H1 (cell line): ENCODE data around the gene NAPA. TPM values are rescaled to one million over a fixed set of nuclear protein-coding genes. Genes with fewer than 3 reads are reported as not detected.

Experiments
- CTCF ChIA-PET: fragments of 300-600 bp; sonication (Branson Sonifier 250); formaldehyde crosslinking; loops from one replicate; lab custom pipeline; 2021; ENCODE audit not compliant: partially characterized antibody; lab: Charles Lee
- POLR2A ChIA-PET: fragments of 300-600 bp; sonication (Branson Sonifier 250); formaldehyde crosslinking; loops from one replicate; lab custom pipeline; 2021; ENCODE audit warnings: inconsistent platforms; ENCODE audit not compliant: partially characterized antibody; lab: Charles Lee
- DNase-seq, 2 experiments: peaks; one replicate each; pipeline versions ENCODE4 v3.0.0 to v3.0.0-alpha.2; 2010 to 2022; ENCODE audit warnings: low spot score in 2 of 2, low read depth in 1 of 2, mixed read lengths in 1 of 2
- FAIRE-seq: peaks from 2 replicates; lab custom pipeline; 2011; peaks lifted over from hg19 to GRCh38; lab: Jason Lieb, UNC
- H2AFZ ChIP-seq: 2 replicates; pipeline ENCODE4 v1.8.1; 2012; ENCODE audit warnings: low read length, inconsistent platforms
- H2AK5ac ChIP-seq: 2 replicates; pipeline ENCODE4 v1.6.1; 2013; ENCODE audit warnings: low read depth, low read length
- H2BK120ac ChIP-seq: replicated peaks from 2 replicates; pipeline ENCODE3; 2013; ENCODE audit warnings: low read depth, low read length, inconsistent platforms
- H2BK12ac ChIP-seq: 2 replicates; pipeline ENCODE4 v1.6.1; 2013; ENCODE audit warnings: low read depth, low read length
- H2BK15ac ChIP-seq: 2 replicates; pipeline ENCODE4 v1.6.1; 2013; ENCODE audit warnings: low read length
- H2BK20ac ChIP-seq: 2 replicates; pipeline ENCODE4 v1.6.1; 2013; ENCODE audit warnings: low read length
- H2BK5ac ChIP-seq: 2 replicates; pipeline ENCODE4 v1.6.1; 2013; ENCODE audit warnings: low read depth, low read length
- H3K14ac ChIP-seq: 2 replicates; pipeline ENCODE4 v1.6.1; 2013; ENCODE audit warnings: inconsistent platforms; ENCODE audit not compliant: insufficient read length
- H3K18ac ChIP-seq: 2 replicates; pipeline ENCODE4 v1.6.1; 2013; ENCODE audit warnings: low read length; ENCODE audit errors: extremely low read depth
- H3K23ac ChIP-seq: 2 replicates; pipeline ENCODE4 v1.6.1; 2013; ENCODE audit warnings: inconsistent platforms; ENCODE audit not compliant: insufficient read length
- H3K23me2 ChIP-seq: 2 replicates; pipeline ENCODE4 v1.6.1; 2013; ENCODE audit warnings: low read depth, low read length
- H3K27ac ChIP-seq: 2 replicates; pipeline ENCODE4 v1.6.1; 2011; ENCODE audit warnings: low read depth, low read length, inconsistent platforms
- H3K27me3 ChIP-seq, 4 experiments: replicated peaks in 1 of 4; 1 replicate in 1 of 4; 2 replicates in 3 of 4; pipeline versions ENCODE4 v1.6.1 to v1.8.1; 2011 to 2013; ENCODE audit warnings: low read length in 3 of 4, mild to moderate bottlenecking in 3 of 4, inconsistent platforms in 2 of 4, mixed read lengths in 2 of 4, moderate library complexity in 1 of 4; ENCODE audit not compliant: control insufficient read depth in 3 of 4, insufficient read depth in 3 of 4; ENCODE audit errors: extremely low read depth in 1 of 4
- H3K36me3 ChIP-seq, 4 experiments: 2 replicates each; pipeline versions ENCODE4 v1.6.1 to v1.8.1; 2011 to 2013; ENCODE audit warnings: mild to moderate bottlenecking in 4 of 4, low read length in 3 of 4, moderate library complexity in 2 of 4, control low read depth in 1 of 4, inconsistent platforms in 1 of 4; ENCODE audit not compliant: insufficient read depth in 4 of 4, control insufficient read depth in 2 of 4
- H3K4ac ChIP-seq: replicated peaks from 2 replicates; pipeline ENCODE3; 2013; ENCODE audit warnings: low read length, low read depth, mixed read lengths, inconsistent platforms; ENCODE audit not compliant: insufficient read length
- H3K4me1 ChIP-seq, 4 experiments: replicated peaks in 1 of 4; 1 replicate in 1 of 4; 2 replicates in 3 of 4; pipeline versions ENCODE4 v1.6.1 to v1.8.1; 2011 to 2013; ENCODE audit warnings: low read length in 3 of 4, inconsistent platforms in 2 of 4, mixed read lengths in 1 of 4; ENCODE audit not compliant: insufficient read depth in 4 of 4, control insufficient read depth in 3 of 4
- H3K4me2 ChIP-seq, 2 experiments: 2 replicates each; pipeline versions ENCODE4 v1.6.1 to v1.8.1; 2011 to 2013; ENCODE audit warnings: low read depth in 2 of 2, low read length in 2 of 2, control low read depth in 1 of 2, inconsistent platforms in 1 of 2, mild to moderate bottlenecking in 1 of 2; ENCODE audit not compliant: insufficient read depth in 1 of 2
- H3K4me3 ChIP-seq, 4 experiments: fragments of 200-600, 300-600 bp in 1 of 4; sonication (generic), shearing (Covaris generic), sonication (Bioruptor Twin) in 1 of 4; 2 replicates each; pipeline versions ENCODE4 v1.5.1 to v1.8.1; 2011 to 2016; ENCODE audit warnings: low read length in 4 of 4, low read depth in 3 of 4, control low read depth in 2 of 4, inconsistent platforms in 2 of 4, mild to moderate bottlenecking in 2 of 4, mixed read lengths in 1 of 4, moderate library complexity in 1 of 4; ENCODE audit not compliant: insufficient read depth in 2 of 4; ENCODE audit errors: extremely low read depth in 1 of 4
- H3K56ac ChIP-seq: replicated peaks from 2 replicates; pipeline ENCODE3; 2013; ENCODE audit warnings: low read depth, mild to moderate bottlenecking, mixed read lengths, low read length, inconsistent platforms; ENCODE audit not compliant: insufficient read length
- H3K79me1 ChIP-seq: 2 replicates; pipeline ENCODE4 v1.6.1; 2013; ENCODE audit warnings: low read depth, low read length, control low read depth
- H3K79me2 ChIP-seq, 2 experiments: 2 replicates each; pipeline versions ENCODE4 v1.6.1 to v1.8.1; 2012 to 2013; ENCODE audit warnings: low read length in 2 of 2, mild to moderate bottlenecking in 2 of 2, inconsistent platforms in 1 of 2; ENCODE audit not compliant: insufficient read depth in 2 of 2, control insufficient read depth in 1 of 2
- H3K9ac ChIP-seq, 4 experiments: replicated peaks in 1 of 4; 1 replicate in 1 of 4; 2 replicates in 3 of 4; pipeline versions ENCODE4 v1.6.1 to v1.8.1; 2011 to 2013; ENCODE audit warnings: low read depth in 3 of 4, low read length in 3 of 4, control low read depth in 2 of 4, mild to moderate bottlenecking in 2 of 4, moderate library complexity in 2 of 4, inconsistent platforms in 1 of 4; ENCODE audit errors: extremely low read depth in 1 of 4
- H3K9me3 ChIP-seq, 2 experiments: 2 replicates each; pipeline versions ENCODE4 v1.6.1 to v1.8.1; 2012 to 2013; ENCODE audit warnings: mild to moderate bottlenecking in 2 of 2, moderate library complexity in 2 of 2, control low read depth in 1 of 2, inconsistent platforms in 1 of 2, low read depth in 1 of 2, low read length in 1 of 2, mixed read lengths in 1 of 2; ENCODE audit not compliant: insufficient read depth in 2 of 2
- H4K20me1 ChIP-seq, 2 experiments: replicated peaks in 1 of 2; 2 replicates each; pipeline versions ENCODE3 to v1.8.1; 2011 to 2013; ENCODE audit warnings: inconsistent platforms in 2 of 2, low read length in 2 of 2, mild to moderate bottlenecking in 1 of 2; ENCODE audit not compliant: insufficient read depth in 2 of 2, control insufficient read depth in 1 of 2
- H4K5ac ChIP-seq: 2 replicates; pipeline ENCODE4 v1.6.1; 2013; ENCODE audit warnings: low read length, low read depth, mixed read lengths, inconsistent platforms; ENCODE audit not compliant: insufficient read length
- H4K8ac ChIP-seq: 2 replicates; pipeline ENCODE4 v1.8.0; 2013; ENCODE audit warnings: mild to moderate bottlenecking, moderate library complexity, low read length, inconsistent platforms; ENCODE audit not compliant: insufficient read depth; ENCODE audit errors: extremely low read depth
- H4K91ac ChIP-seq: replicated peaks from 2 replicates; pipeline ENCODE3; 2013; ENCODE audit warnings: low read length, mixed read lengths, inconsistent platforms; ENCODE audit not compliant: insufficient read length
- CHD1 ChIP-seq: IDR thresholded peaks from 2 replicates; pipeline ENCODE4 v1.6.1; 2012; ENCODE audit warnings: low read depth, low read length, improper control_type of control experiment
- CTBP2 ChIP-seq: IDR thresholded peaks from 2 replicates; pipeline ENCODE4 v1.7.0; 2011; ENCODE audit warnings: borderline replicate concordance, mild to moderate bottlenecking, moderate library complexity, mixed read lengths, low read length; ENCODE audit not compliant: insufficient read depth, insufficient read length
- FOSL1 ChIP-seq: IDR thresholded peaks from 2 replicates; pipeline ENCODE4 v1.6.1; 2011; ENCODE audit warnings: mild to moderate bottlenecking, low read depth, low read length, moderate library complexity; ENCODE audit not compliant: insufficient read depth
- GTF2F1 ChIP-seq: IDR thresholded peaks from 2 replicates; pipeline ENCODE4 v1.6.1; 2012; ENCODE audit warnings: low read depth, low read length, improper control_type of control experiment, borderline replicate concordance
- KDM4A ChIP-seq: IDR thresholded peaks from one replicate; pipeline ENCODE4 v1.7.1; 2012; ENCODE audit warnings: low read depth, mild to moderate bottlenecking, moderate library complexity, low read length, inconsistent platforms; ENCODE audit not compliant: severe bottlenecking
- KDM5A ChIP-seq: fragments of 200-600 bp; IDR thresholded peaks from 2 replicates; pipeline ENCODE4 v1.7.1; 2012; ENCODE audit warnings: mild to moderate bottlenecking, low read length, inconsistent platforms, mixed read lengths
- MAFK ChIP-seq: IDR thresholded peaks from 2 replicates; pipeline ENCODE4 v1.6.1; 2012; ENCODE audit warnings: low read depth, mild to moderate bottlenecking, improper control_type of control experiment, low read length
- POLR2AphosphoS5 ChIP-seq: IDR thresholded peaks from 2 replicates; pipeline ENCODE4 v1.6.1; 2011; ENCODE audit warnings: low read depth, low read length
- SAP30 ChIP-seq: fragments of 300-600 bp; sonication (generic); IDR thresholded peaks from 2 replicates; pipeline ENCODE4 v1.7.1; 2012; ENCODE audit warnings: low read length, moderate library complexity, mild to moderate bottlenecking, inconsistent platforms; ENCODE audit not compliant: insufficient read depth, insufficient replicate concordance
- SIN3A ChIP-seq, 2 experiments: IDR thresholded peaks in 1 of 2; conservative IDR thresholded peaks in 1 of 2; 2 replicates each; pipeline ENCODE4 v1.6.1; 2011 to 2012; ENCODE audit warnings: low read length in 2 of 2, improper control_type of control experiment in 1 of 2, low read depth in 1 of 2, mild to moderate bottlenecking in 1 of 2
- SIRT6 ChIP-seq: IDR thresholded peaks from one replicate; pipeline ENCODE4 v1.7.1; 2012; ENCODE audit warnings: low read length, inconsistent platforms
- SP2 ChIP-seq: IDR thresholded peaks from 2 replicates; pipeline ENCODE4 v1.6.1; 2012; ENCODE audit warnings: mild to moderate bottlenecking, low read length, inconsistent platforms
- SRF ChIP-seq: IDR thresholded peaks from 2 replicates; pipeline ENCODE4 v1.6.1; 2011; ENCODE audit warnings: mild to moderate bottlenecking, low read depth, low read length, moderate library complexity
- TBP ChIP-seq: IDR thresholded peaks from 2 replicates; pipeline ENCODE4 v1.6.1; 2011; ENCODE audit warnings: low read depth, low read length, improper control_type of control experiment
- WGBS, 2 experiments: shearing (Covaris generic) in 1 of 2; methylation state at CpG; one replicate each; pipeline versions ENCODE4 v1.1.6 to v1.1.7; 2013 to 2015; ENCODE audit warnings: low lambda C conversion rate in 2 of 2, mixed read lengths in 2 of 2, inconsistent platforms in 1 of 2, low coverage in 1 of 2, missing lambda C conversion rate in 1 of 2; ENCODE audit not compliant: insufficient replicate concordance in 2 of 2, insufficient coverage in 1 of 2, insufficient read length in 1 of 2; ENCODE audit errors: extremely low coverage in 1 of 2, missing lambda C conversion rate in 1 of 2; 5-methylcytosine and 5-hydroxymethylcytosine counted together
- polyA plus RNA-seq, 7 experiments: library from polyadenylated mRNA; depleted of rRNA in 3 of 7; stranded (reverse) in 5 of 7; unstranded in 2 of 7; fragments of >200 nt in 5 of 7; fragments of 200-250 nt in 2 of 7; gene quantifications; 1 replicate in 5 of 7; 2 replicates in 1 of 7; 4 replicates in 1 of 7; pipeline versions ENCODE4 v1.2.1 to v1.2.3, GENCODE V29; 2011 to 2013; ENCODE audit warnings: missing spikeins in 2 of 7, mixed read lengths in 2 of 7
- total RNA-seq: library from RNA; stranded (reverse); fragmentation: NEBNext Ultra II Directional; extraction: Animal tissue kit (Norgen Biotek cat#: 25700); gene quantifications from 2 replicates; pipeline ENCODE4 v1.2.1, GENCODE V29; 2021

NAPA gene
- total and polyA plus RNA-seq, 2 of the 8 experiments (the other 6 are each of a cell fraction or from before 2014, with no cell fraction given), result 58.5 to 78.2 TPM

DNA sequence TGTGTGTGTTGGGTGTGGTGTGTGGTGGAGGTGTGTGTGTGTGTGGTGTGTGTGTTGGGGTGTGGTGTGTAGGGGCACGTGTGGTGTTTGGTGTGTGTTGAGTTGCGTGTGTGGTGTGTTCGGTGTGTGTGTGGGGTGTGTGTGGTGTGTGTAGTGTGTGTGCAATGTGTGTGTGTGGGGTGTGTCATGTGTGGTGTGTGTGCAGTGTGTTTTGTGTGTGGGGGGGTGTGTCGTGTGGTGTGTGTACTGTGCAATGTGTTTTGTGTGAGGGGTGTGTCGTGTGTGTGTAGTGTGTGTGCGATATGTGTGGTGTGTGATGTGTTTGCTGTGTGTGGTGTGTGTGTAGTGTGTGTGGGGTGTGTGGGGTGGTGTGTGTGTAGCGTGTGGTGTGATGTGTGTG lies 24.8 kb downstream of the NAPA start:
- Histone ChIP-seq H2BK5ac (peak overlapping the region; percentile 79; the same call in 1 of the 2 replicates), H3K4ac (no peak overlapping the region), H4K8ac (no peak overlapping the region), H3K9ac (no peak overlapping the region), H2BK120ac (no peak overlapping the region), H3K79me2 (no peaks in the 10 kb centered on the region), H2BK15ac (no peak overlapping the region), H2AFZ (no peak overlapping the region), H3K4me1 (peaks cover 0 to 4% (median 1%) of the 10 kb centered on the region in 4 experiments; a peak in 2 of 7 replicates), H2AK5ac (no peak overlapping the region), H3K4me3 (no peak overlapping the region), H4K91ac (peak overlapping the region; percentile 89), H3K9me3 (no peaks in the 10 kb centered on the region), H4K20me1 (peaks cover 0 to 11% of the 10 kb centered on the region in 2 experiments), H3K4me2 (no peak overlapping the region), H3K27ac (no peak overlapping the region; the same call in 1 of the 2 replicates), H3K14ac (no peak overlapping the region), H3K23ac (no peak overlapping the region), H2BK12ac (peak overlapping the region; percentile 53; the same call in 1 of the 2 replicates), H2BK20ac (0 out of 2 replicates have a peak overlapping the region, but pooled peaks have one; percentile 3), H3K23me2 (peaks cover 6% of the 10 kb centered on the region; the same call in 1 of the 2 replicates), H3K79me1 (no peaks in the 10 kb centered on the region), H3K56ac (peak overlapping the region; percentile 86), H3K36me3 (peaks cover 3 to 10% (median 5%) of the 10 kb centered on the region in 4 experiments; a peak in 4 of 8 replicates), H3K27me3 (no peaks in the 10 kb centered on the region), H4K5ac (no peak overlapping the region), H3K18ac (no peak overlapping the region)
- CTCF ChIA-PET, result interaction anchor here (2.5 kb wide), 1 partner anchor 53 kb away, joined by 8 read pairs; no protein-coding TSS in a partner anchor
- WGBS, 2 experiments, result 91 to 100% methylated on average over 2 to 7 of the region's 7 CpGs
- DNase-seq, result no peak
- POLR2A ChIA-PET, result interaction anchor here (1.0 to 2.0 kb wide), 2 partner anchors 11 to 17 kb away, joined by 8 read pairs; no protein-coding TSS in a partner anchor
- no peak for FAIRE-seq
- TF ChIP-seq KDM5A (no peak), CTBP2 (no peak), MAFK (no peak), POLR2AphosphoS5 (no peak), CHD1 (no peak), KDM4A (no peak), GTF2F1 (no peak), SAP30 (no peak), SP2 (no peak), SRF (no peak), FOSL1 (no peak), SIRT6 (no peak), TBP (no peak), SIN3A (conservative IDR thresholded peaks at IDR 0.05 in 1 of 2, IDR thresholded peaks at IDR 0.05 in 1 of 2; ENCODE audit: low read depth in 1 of 2, low read length in 2 of 2) (no peak)
